ENCODE measurements around the gene RAP1GAP2.

RAP1GAP2 gene

GRCh38 chr17:2847381-2848333 lies 51.4 kb downstream of the RAP1GAP2 start:
- TF ChIP-seq, protein P1, sequence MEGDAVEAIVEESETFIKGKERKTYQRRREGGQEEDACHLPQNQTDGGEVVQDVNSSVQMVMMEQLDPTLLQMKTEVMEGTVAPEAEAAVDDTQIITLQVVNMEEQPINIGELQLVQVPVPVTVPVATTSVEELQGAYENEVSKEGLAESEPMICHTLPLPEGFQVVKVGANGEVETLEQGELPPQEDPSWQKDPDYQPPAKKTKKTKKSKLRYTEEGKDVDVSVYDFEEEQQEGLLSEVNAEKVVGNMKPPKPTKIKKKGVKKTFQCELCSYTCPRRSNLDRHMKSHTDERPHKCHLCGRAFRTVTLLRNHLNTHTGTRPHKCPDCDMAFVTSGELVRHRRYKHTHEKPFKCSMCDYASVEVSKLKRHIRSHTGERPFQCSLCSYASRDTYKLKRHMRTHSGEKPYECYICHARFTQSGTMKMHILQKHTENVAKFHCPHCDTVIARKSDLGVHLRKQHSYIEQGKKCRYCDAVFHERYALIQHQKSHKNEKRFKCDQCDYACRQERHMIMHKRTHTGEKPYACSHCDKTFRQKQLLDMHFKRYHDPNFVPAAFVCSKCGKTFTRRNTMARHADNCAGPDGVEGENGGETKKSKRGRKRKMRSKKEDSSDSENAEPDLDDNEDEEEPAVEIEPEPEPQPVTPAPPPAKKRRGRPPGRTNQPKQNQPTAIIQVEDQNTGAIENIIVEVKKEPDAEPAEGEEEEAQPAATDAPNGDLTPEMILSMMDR (IDR thresholded peaks at IDR 0.05; ENCODE audit: low read depth, low read length, missing control alignments): no peak
- DNase-seq: no peak
- Histone ChIP-seq H3K36me3 (replicated peaks) (no peaks in the 10 kb centered on the region), H3K4me3 (ENCODE audit: low read depth, low read length) (no peak overlapping the region), H3K27ac (no peak overlapping the region), H3K27me3 (replicated peaks) (no peaks in the 10 kb centered on the region)
- in situ Hi-C loops (cut with HindIII; ENCODE audit: low pct_ligation_motif_present, low sequenced_read_pairs): no loop called here

DNA sequence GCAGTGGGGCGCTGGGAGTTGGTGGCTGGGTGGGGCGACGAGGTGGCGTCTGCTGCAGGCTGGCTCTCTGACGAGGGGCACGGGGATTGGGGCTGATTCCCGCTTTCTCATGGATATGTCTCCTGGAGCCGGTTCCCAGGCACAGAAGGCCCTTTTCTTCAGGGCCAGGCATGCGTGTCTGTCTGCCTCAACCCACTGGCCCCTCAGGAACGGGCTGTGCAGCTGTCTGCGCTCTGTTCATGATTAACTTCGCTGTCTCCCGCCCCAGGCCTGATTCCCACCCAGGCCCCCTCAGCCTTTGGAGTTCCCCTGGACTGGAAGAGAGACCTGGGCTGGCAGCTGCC lies 53.1 kb downstream of the RAP1GAP2 start:
- no peak for DNase-seq
- Histone ChIP-seq H3K4me3 (ENCODE audit: low read depth, low read length) (no peak overlapping the region), H3K27ac (no peak overlapping the region), H3K36me3 (replicated peaks) (no peaks in the 10 kb centered on the region), H3K27me3 (replicated peaks) (no peaks in the 10 kb centered on the region)
- TF ChIP-seq, protein P1 (IDR thresholded peaks at IDR 0.05; ENCODE audit: low read depth, low read length, missing control alignments): no peak
- in situ Hi-C loops (cut with HindIII; ENCODE audit: low pct_ligation_motif_present, low sequenced_read_pairs): no loop called here

- TF ChIP-seq, protein P1 (IDR thresholded peaks at IDR 0.05; ENCODE audit: low read depth, low read length, missing control alignments): no peak
- no peaks in the 10 kb centered on the region for H3K27me3 ChIP-seq (replicated peaks)
- DNase-seq: no peak
- no peaks in the 10 kb centered on the region for H3K36me3 ChIP-seq (replicated peaks)
- H3K4me3 ChIP-seq (ENCODE audit: low read depth, low read length): no peak overlapping the region
- in situ Hi-C loops (cut with HindIII; ENCODE audit: low pct_ligation_motif_present, low sequenced_read_pairs): no loop called here
- no peak overlapping the region for H3K27ac ChIP-seq
These were observed 54.8 kb downstream of the RAP1GAP2 start for GRCh38 chr17:2850991-2851390.

GRCh38 chr17:2851615-2852014 lies 55.4 kb downstream of the RAP1GAP2 start:
- Histone ChIP-seq H3K27me3 (replicated peaks) (no peaks in the 10 kb centered on the region), H3K27ac (no peak overlapping the region), H3K36me3 (replicated peaks) (no peaks in the 10 kb centered on the region), H3K4me3 (ENCODE audit: low read depth, low read length) (no peak overlapping the region)
- TF ChIP-seq, protein P1 (IDR thresholded peaks at IDR 0.05; ENCODE audit: low read depth, low read length, missing control alignments): no peak
- in situ Hi-C loops (cut with HindIII; ENCODE audit: low pct_ligation_motif_present, low sequenced_read_pairs): no loop called here
- no peak for DNase-seq

- DNase-seq: no peak
- TF ChIP-seq, protein P1 (IDR thresholded peaks at IDR 0.05; ENCODE audit: low read depth, low read length, missing control alignments): no peak
- H3K27me3 ChIP-seq (replicated peaks): no peaks in the 10 kb centered on the region
These were observed 56.0 kb downstream of the RAP1GAP2 start for GRCh38 chr17:2852221-2852620.

More at GRCh38 chr17:2852221-2852620, 56.0 kb downstream of the RAP1GAP2 start:
- in situ Hi-C loops (cut with HindIII; ENCODE audit: low pct_ligation_motif_present, low sequenced_read_pairs): no loop called here
- Histone ChIP-seq H3K36me3 (replicated peaks) (no peaks in the 10 kb centered on the region), H3K4me3 (ENCODE audit: low read depth, low read length) (no peak overlapping the region), H3K27ac (no peak overlapping the region)
